Prostate gland (tissue), 2 donors: ENCODE measurements around the gene LSAMP.

Source experiments
- CTCF ChIP-seq, 4 experiments: fragments of 200-600 bp in 2 of 4; fragments of 450-650 bp in 2 of 4; sonication (generic) in 2 of 4; IDR thresholded peaks; 1 replicate in 3 of 4; 2 replicates in 1 of 4; pipeline ENCODE4 v1.5.1; 2016 to 2019; ENCODE audit warnings: antibody characterized with exemption in 4 of 4, mild to moderate bottlenecking in 2 of 4, moderate library complexity in 2 of 4
- POLR2A ChIP-seq: fragments of 450-650 bp; IDR thresholded peaks from one replicate; pipeline ENCODE4 v1.6.1; 2016; ENCODE audit warnings: antibody characterized with exemption, mild to moderate bottlenecking

- TF ChIP-seq CTCF (IDR thresholded peaks at IDR 0.05) (no peak), POLR2A (no peak)
Observed at GRCh38 chr3:116445990-116446389, 703 bp upstream of the LSAMP start.
